Fibroblast of lung (primary cell): ENCODE data around the gene CLDN34.

Experiments
- EZH2 ChIP-seq: IDR thresholded peaks from 2 replicates; pipeline ENCODE4 v1.5.1; 2012; ENCODE audit warnings: low read length, control low read depth, mild to moderate bottlenecking; ENCODE audit errors: missing control alignments
- TF ChIP-seq, protein P1 (sequence below), 2 donors: IDR thresholded peaks in 1 of 2; conservative IDR thresholded peaks in 1 of 2; 1 replicate in 1 of 2; 2 replicates in 1 of 2; pipeline ENCODE4 v1.5.1; 2011 to 2012; ENCODE audit warnings: low read length in 2 of 2, control low read depth in 1 of 2, inconsistent platforms in 1 of 2, low read depth in 1 of 2, mild to moderate bottlenecking in 1 of 2

DNA sequence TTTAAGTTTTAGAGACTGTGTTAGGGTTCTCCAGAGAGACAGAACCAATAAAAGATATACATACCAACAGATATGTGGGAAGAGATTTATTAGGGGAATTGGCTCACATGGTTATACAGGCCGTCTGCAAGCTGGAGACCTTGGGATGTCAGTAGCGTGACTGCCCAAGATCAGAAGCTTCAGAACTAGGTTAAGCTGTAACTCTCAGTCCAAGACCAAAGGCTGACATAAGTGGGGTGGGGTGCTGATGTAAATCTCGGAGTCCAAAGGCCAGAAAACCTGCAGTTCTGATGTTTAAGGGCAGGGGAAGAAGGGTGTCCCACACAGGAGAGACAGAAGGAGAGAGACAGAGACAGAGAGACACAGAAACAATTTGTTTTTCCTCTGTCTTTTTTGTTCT is 10.5 kb downstream of the CLDN34 start:
- TF ChIP-seq EZH2, result no peak
- TF ChIP-seq, protein P1, sequence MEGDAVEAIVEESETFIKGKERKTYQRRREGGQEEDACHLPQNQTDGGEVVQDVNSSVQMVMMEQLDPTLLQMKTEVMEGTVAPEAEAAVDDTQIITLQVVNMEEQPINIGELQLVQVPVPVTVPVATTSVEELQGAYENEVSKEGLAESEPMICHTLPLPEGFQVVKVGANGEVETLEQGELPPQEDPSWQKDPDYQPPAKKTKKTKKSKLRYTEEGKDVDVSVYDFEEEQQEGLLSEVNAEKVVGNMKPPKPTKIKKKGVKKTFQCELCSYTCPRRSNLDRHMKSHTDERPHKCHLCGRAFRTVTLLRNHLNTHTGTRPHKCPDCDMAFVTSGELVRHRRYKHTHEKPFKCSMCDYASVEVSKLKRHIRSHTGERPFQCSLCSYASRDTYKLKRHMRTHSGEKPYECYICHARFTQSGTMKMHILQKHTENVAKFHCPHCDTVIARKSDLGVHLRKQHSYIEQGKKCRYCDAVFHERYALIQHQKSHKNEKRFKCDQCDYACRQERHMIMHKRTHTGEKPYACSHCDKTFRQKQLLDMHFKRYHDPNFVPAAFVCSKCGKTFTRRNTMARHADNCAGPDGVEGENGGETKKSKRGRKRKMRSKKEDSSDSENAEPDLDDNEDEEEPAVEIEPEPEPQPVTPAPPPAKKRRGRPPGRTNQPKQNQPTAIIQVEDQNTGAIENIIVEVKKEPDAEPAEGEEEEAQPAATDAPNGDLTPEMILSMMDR (conservative IDR thresholded peaks at IDR 0.05 in 1 of 2, IDR thresholded peaks at IDR 0.05 in 1 of 2; ENCODE audit: low read depth in 1 of 2, low read length in 2 of 2), result no peak
